Suprapubic skin (tissue), 4 donors: ENCODE results near the gene SIK3. TPM values are rescaled to one million over a fixed set of nuclear protein-coding genes. Genes with fewer than 3 reads are reported as not detected.

Source experiments
- DNase-seq, 2 donors: peaks; one replicate each; pipeline ENCODE4 v3.0.0-alpha.2; 2019; ENCODE audit warnings: low spot score in 2 of 2
- H3K27ac ChIP-seq: fragments of 200-600 bp; sonication (generic); one replicate; pipeline ENCODE4 v1.5.1; 2019
- H3K27me3 ChIP-seq: fragments of 200-600 bp; sonication (generic); one replicate; pipeline ENCODE4 v1.5.1; 2019
- H3K36me3 ChIP-seq: fragments of 200-600 bp; sonication (generic); one replicate; pipeline ENCODE4 v1.5.1; 2019
- H3K4me1 ChIP-seq: fragments of 200-600 bp; sonication (generic); one replicate; pipeline ENCODE4 v1.5.1; 2019
- H3K4me3 ChIP-seq: fragments of 200-600 bp; sonication (generic); one replicate; pipeline ENCODE4 v1.5.1; 2019; ENCODE audit warnings: mild to moderate bottlenecking
- H3K9me3 ChIP-seq: fragments of 200-600 bp; sonication (generic); one replicate; pipeline ENCODE4 v1.5.1; 2019
- EP300 ChIP-seq: sonication (generic); formaldehyde crosslinking; IDR thresholded peaks from one replicate; pipeline ENCODE4 v1.6.1; 2017; ENCODE audit warnings: antibody characterized with exemption
- POLR2A ChIP-seq, 2 donors: fragments of 450-650 bp; IDR thresholded peaks; one replicate each; pipeline ENCODE4 v1.6.1; 2017; ENCODE audit warnings: antibody characterized with exemption in 2 of 2, mild to moderate bottlenecking in 2 of 2, moderate library complexity in 2 of 2
- POLR2AphosphoS5 ChIP-seq, 3 donors: sonication (generic); formaldehyde crosslinking; IDR thresholded peaks; one replicate each; pipeline ENCODE4 v1.6.1; 2017; ENCODE audit warnings: antibody characterized with exemption in 3 of 3
- WGBS: methylation state at CpG from one replicate; pipeline ENCODE4 v1.1.5; 2018; 5-methylcytosine and 5-hydroxymethylcytosine counted together
- total RNA-seq, 4 donors: library from RNA; depleted of rRNA; stranded (reverse); fragments of >200 nt; gene quantifications; one replicate each; pipeline ENCODE4 v1.1.0, GENCODE V29; 2016
- TF ChIP-seq, protein P1 (sequence below), 2 donors: fragments of 200-600 bp in 1 of 2; fragments of 450-650 bp in 1 of 2; sonication (generic) in 1 of 2; IDR thresholded peaks; one replicate each; pipeline ENCODE4 v1.5.1; 2016 to 2019; ENCODE audit warnings: antibody characterized with exemption in 2 of 2, mild to moderate bottlenecking in 1 of 2, moderate library complexity in 1 of 2

The SIK3 gene
- total RNA-seq, 4 donors from 2014 or later, result 31.6 to 60.8 (median 37.5) TPM

DNA sequence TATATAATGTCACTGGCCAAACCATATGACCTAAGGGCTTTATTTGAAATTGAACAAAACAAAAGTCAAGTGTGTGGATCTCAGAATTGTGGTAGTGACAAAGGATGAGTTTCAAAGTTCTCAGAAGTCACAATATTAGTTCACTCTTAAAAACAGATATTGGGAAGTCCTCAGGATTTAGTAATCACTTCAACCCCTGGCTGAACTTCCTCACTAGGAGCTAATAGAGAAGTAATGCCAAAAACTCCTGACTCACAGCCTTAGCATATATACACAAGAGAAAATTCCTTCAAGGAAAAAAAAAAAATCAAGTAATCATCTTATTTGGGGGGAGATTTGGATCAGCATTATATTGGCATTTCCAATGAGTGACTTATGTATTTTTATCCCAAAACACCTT lies 185.2 kb downstream of the SIK3 start:
- no peak for DNase-seq
- H3K27me3 ChIP-seq, result no peaks in the 10 kb centered on the region
- no peak for TF ChIP-seq EP300
- TF ChIP-seq POLR2AphosphoS5 (IDR thresholded peaks at IDR 0.05), result no peak
- no peak for TF ChIP-seq POLR2A (IDR thresholded peaks at IDR 0.05)
- TF ChIP-seq, protein P1, sequence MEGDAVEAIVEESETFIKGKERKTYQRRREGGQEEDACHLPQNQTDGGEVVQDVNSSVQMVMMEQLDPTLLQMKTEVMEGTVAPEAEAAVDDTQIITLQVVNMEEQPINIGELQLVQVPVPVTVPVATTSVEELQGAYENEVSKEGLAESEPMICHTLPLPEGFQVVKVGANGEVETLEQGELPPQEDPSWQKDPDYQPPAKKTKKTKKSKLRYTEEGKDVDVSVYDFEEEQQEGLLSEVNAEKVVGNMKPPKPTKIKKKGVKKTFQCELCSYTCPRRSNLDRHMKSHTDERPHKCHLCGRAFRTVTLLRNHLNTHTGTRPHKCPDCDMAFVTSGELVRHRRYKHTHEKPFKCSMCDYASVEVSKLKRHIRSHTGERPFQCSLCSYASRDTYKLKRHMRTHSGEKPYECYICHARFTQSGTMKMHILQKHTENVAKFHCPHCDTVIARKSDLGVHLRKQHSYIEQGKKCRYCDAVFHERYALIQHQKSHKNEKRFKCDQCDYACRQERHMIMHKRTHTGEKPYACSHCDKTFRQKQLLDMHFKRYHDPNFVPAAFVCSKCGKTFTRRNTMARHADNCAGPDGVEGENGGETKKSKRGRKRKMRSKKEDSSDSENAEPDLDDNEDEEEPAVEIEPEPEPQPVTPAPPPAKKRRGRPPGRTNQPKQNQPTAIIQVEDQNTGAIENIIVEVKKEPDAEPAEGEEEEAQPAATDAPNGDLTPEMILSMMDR (IDR thresholded peaks at IDR 0.05), result no peak
- peaks cover 13% of the 10 kb centered on the region for H3K4me1 ChIP-seq
- no peaks in the 10 kb centered on the region for H3K36me3 ChIP-seq
- no peaks in the 10 kb centered on the region for H3K9me3 ChIP-seq
- no peak overlapping the region for H3K4me3 ChIP-seq
- H3K27ac ChIP-seq, result no peak overlapping the region

DNA sequence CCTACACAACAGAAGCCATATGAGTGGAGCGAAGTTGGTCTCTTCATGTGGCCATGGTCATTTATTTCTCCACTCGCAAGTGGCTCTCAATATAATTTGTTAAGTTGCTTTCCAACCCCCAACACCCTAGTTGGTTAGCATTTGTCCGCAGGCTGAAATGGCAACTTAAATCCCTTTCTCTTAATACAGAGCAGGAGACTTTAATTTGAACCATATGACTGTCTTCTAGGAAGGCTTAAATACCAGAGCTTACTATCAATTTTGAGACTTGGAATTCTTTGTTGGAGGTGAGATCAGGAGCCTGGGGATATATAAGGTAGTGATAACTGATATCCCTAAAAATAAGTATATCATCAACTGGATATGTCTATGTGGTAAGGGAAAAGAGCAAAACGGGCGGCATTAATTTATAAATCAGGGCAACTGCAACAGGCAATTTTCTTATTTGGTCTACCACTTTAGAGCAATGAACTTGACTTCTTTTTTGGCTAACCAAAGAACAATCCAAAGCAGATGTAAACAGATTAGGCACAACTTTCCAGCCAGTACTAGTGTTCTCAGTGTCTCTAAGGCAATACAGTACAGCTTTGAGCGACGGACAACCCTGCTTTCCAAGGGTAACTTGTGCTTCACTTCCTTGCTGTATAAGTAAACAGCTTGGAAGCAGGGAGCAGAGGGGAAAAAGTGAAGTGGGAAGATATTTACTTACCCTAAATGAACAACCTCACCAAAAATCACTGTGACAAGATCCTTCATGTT lies 186.1 kb downstream of the SIK3 start:
- Histone ChIP-seq H3K4me3 (no peak overlapping the region), H3K27me3 (no peaks in the 10 kb centered on the region), H3K36me3 (no peaks in the 10 kb centered on the region), H3K4me1 (peaks cover 13% of the 10 kb centered on the region), H3K9me3 (no peaks in the 10 kb centered on the region), H3K27ac (no peak overlapping the region)
- 81% methylated on average over 7 of the region's 7 CpGs for WGBS
- no peak for TF ChIP-seq POLR2AphosphoS5 (IDR thresholded peaks at IDR 0.05)
- no peak for TF ChIP-seq POLR2A (IDR thresholded peaks at IDR 0.05)
- TF ChIP-seq, protein P1 (IDR thresholded peaks at IDR 0.05), result no peak
- no peak for TF ChIP-seq EP300
- DNase-seq, result no peak

DNA sequence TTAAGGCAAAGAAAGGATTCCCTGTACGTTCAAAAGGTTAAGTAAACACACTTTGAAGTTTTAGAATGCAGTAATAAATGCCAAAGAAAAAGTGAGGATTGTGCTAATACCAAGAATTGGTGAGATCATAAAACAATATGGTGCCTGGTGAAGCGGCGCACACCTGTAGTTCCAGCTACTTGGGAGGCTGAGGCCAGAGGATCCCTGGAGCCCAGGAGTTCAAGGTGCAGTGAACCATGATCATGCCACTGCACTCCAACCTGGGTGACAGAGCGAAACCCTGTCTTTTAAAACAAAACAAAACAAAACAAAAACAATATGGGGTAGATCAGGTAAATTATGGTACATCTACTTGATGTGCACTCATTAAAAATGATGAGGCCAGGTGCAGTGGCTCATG lies 187.4 kb downstream of the SIK3 start:
- no peaks in the 10 kb centered on the region for H3K27me3 ChIP-seq
- H3K27ac ChIP-seq, result no peak overlapping the region
- 94% methylated on average over 4 of the region's 4 CpGs for WGBS
- H3K9me3 ChIP-seq, result no peaks in the 10 kb centered on the region
- H3K4me1 ChIP-seq, result peaks cover 13% of the 10 kb centered on the region
- H3K36me3 ChIP-seq, result no peaks in the 10 kb centered on the region
- DNase-seq, result no peak
- no peak overlapping the region for H3K4me3 ChIP-seq
- TF ChIP-seq POLR2AphosphoS5 (IDR thresholded peaks at IDR 0.05), result no peak
- no peak for TF ChIP-seq POLR2A (IDR thresholded peaks at IDR 0.05)
- TF ChIP-seq EP300, result no peak
- TF ChIP-seq, protein P1 (IDR thresholded peaks at IDR 0.05), result no peak

DNA sequence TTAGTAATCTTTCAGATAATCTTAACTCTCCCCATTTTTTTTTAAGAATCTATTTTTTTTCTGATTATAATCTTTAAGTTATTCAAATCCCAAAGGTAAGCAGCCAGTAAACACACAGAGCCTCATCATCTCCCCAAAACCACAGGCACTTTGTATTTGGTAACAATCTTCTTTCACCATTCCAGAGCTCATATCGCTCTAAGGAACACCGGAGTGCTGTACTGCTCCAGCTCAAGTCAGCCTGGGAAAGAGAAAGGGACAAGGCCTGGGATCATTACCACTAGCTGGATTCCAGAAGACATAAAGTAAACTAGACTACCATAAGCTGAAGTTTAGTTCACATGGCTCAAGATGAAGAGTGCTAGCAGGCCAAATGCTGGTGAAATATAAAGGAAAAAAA lies 187.8 kb downstream of the SIK3 start:
- H3K4me1 ChIP-seq, result peaks cover 13% of the 10 kb centered on the region
- H3K9me3 ChIP-seq, result no peaks in the 10 kb centered on the region
- no peaks in the 10 kb centered on the region for H3K27me3 ChIP-seq
- WGBS, result 89% methylated on average over 2 of the region's 2 CpGs
- DNase-seq, result no peak
- TF ChIP-seq POLR2A (IDR thresholded peaks at IDR 0.05) (no peak), EP300 (no peak)
- TF ChIP-seq, protein P1 (IDR thresholded peaks at IDR 0.05), result no peak
- H3K36me3 ChIP-seq, result no peaks in the 10 kb centered on the region
- H3K27ac ChIP-seq, result no peak overlapping the region
- no peak overlapping the region for H3K4me3 ChIP-seq

DNA sequence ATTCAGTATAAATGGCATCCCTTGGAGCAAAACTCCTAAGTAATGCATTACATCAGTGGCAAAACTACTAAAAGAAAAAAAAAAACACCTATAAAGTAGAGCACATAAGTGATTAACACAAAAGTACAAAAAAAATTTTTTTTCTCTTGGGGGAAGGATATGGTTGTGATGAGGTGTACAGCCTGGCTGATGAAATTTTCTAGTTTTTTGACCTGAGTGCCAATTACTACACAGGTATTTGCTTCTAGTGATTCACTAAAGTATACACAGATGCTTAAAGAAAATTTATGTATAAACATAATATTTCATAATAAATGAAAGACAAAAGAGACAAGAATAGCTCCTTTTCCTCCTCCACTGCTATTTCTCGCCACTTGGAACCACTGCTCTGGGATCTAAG lies 189.0 kb downstream of the SIK3 start:
- TF ChIP-seq EP300 (no peak), POLR2AphosphoS5 (IDR thresholded peaks at IDR 0.05) (no peak), POLR2A (IDR thresholded peaks at IDR 0.05) (no peak)
- TF ChIP-seq, protein P1 (IDR thresholded peaks at IDR 0.05), result no peak
- DNase-seq, result no peak
- Histone ChIP-seq H3K4me3 (no peak overlapping the region), H3K27ac (no peak overlapping the region), H3K4me1 (peaks cover 13% of the 10 kb centered on the region), H3K27me3 (no peaks in the 10 kb centered on the region), H3K36me3 (no peaks in the 10 kb centered on the region), H3K9me3 (no peaks in the 10 kb centered on the region)
- WGBS, result 95% methylated on average over 1 of the region's 1 CpG
